ENCODE measurements around the gene PRTN3. TPM values are rescaled to one million over a fixed set of nuclear protein-coding genes. Genes with fewer than 3 reads are reported as not detected.

PRTN3 gene
- total RNA-seq, 1 experiment from 2014 or later, result not detected

DNA sequence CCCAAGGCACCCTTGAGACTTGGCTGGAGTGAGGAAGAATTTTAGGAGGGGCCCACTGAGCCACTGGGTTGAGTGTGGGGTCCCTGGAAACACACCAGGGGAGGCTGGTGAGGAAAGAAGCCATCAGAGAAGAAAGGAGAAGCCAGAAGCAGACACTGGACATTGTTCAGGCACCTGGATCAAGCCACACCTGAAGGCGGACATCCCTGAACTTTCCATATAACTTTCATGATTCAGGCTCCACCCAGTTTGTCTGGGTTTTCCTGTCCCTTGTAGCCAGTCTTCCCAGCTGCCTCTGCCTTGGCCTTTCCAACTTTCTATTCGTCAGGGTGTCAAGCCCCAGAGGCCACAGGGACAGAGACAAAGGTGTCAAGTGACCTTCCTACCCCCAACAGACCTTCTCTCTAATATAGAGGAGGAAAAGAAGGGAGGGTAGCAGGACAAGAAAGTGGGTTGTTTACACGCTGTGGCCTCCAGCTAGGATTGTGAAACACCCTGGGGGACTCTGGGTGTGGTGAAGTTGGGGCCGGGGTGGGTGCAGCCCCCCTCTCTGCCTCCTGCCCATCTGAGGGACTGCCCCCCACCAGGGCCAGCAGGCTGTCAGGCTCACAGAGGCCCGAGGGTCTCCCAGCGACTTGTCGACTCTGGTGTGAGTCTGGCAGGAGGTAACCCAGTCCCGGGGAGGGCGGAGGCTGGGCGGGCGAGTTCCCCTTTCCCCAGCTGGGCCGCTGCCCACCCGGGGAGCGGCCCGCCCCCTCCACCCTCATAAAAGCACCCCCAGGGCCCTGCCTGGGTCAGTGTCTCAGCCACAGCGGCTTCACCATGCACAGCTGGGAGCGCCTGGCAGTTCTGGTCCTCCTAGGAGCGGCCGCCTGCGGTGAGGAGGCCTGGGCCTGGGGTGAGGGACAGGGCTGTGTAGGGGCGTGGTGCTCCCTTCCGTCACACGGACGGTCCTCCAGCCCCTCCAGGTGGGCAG, 18.4 kb downstream of the PRTN3 start, which contains the start of gene CFD:
TSS of gene CFD (plus strand) at position 797 of the 976 bp plus-strand sequence. CDS start at position 823, 26 bp downstream.
- H3K4me1 Mint-ChIP-seq (ENCODE audit: insufficient read depth, unreplicated experiment), result peaks cover 5% of the 10 kb centered on the region
- no peak within 1 kb of the TSS for H3K4me3 Mint-ChIP-seq (ENCODE audit: unreplicated experiment)
- CTCF ChIA-PET, result interaction anchor here (0.6 to 1.2 kb wide), 2 partner anchors 123 to 400 kb away, joined by 4 read pairs; no protein-coding TSS in a partner anchor
- no peaks in the 10 kb centered on the region for H3K36me3 Mint-ChIP-seq (ENCODE audit: insufficient read depth, unreplicated experiment)
- no peaks in the 10 kb centered on the region for H3K27me3 Mint-ChIP-seq (ENCODE audit: insufficient read depth, unreplicated experiment)
- TF ChIP-seq, protein P1, sequence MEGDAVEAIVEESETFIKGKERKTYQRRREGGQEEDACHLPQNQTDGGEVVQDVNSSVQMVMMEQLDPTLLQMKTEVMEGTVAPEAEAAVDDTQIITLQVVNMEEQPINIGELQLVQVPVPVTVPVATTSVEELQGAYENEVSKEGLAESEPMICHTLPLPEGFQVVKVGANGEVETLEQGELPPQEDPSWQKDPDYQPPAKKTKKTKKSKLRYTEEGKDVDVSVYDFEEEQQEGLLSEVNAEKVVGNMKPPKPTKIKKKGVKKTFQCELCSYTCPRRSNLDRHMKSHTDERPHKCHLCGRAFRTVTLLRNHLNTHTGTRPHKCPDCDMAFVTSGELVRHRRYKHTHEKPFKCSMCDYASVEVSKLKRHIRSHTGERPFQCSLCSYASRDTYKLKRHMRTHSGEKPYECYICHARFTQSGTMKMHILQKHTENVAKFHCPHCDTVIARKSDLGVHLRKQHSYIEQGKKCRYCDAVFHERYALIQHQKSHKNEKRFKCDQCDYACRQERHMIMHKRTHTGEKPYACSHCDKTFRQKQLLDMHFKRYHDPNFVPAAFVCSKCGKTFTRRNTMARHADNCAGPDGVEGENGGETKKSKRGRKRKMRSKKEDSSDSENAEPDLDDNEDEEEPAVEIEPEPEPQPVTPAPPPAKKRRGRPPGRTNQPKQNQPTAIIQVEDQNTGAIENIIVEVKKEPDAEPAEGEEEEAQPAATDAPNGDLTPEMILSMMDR (IDR thresholded peaks at IDR 0.05; ENCODE audit: unreplicated experiment), result no peak
- no peak for DNase-seq (ENCODE audit: unreplicated experiment)
- no peak within 1 kb of the TSS for H3K27ac Mint-ChIP-seq (ENCODE audit: low read depth, unreplicated experiment)
- POLR2A ChIA-PET, result interaction anchor here (0.6 to 1.4 kb wide), 2 partner anchors 23 to 183 kb away, joined by 3 read pairs; partner anchors contain the start of gene FSTL3
- no peaks in the 10 kb centered on the region for H3K9me3 Mint-ChIP-seq (ENCODE audit: unreplicated experiment)
- BruUV-seq (replicated peaks), result no TSS peak
- intact Hi-C loops (cut with micrococcal nuclease), result loop anchor here (10.0 kb wide), 1 partner anchor 126 kb away; the partner anchor contains the start of gene WDR18

GRCh38 chr19:861141-861755, 20.4 kb downstream of the PRTN3 start:
- H3K27ac Mint-ChIP-seq (ENCODE audit: low read depth, unreplicated experiment), result no peak overlapping the region
- TF ChIP-seq, protein P1 (IDR thresholded peaks at IDR 0.05; ENCODE audit: unreplicated experiment), result no peak
- H3K36me3 Mint-ChIP-seq (ENCODE audit: insufficient read depth, unreplicated experiment), result no peaks in the 10 kb centered on the region
- H3K4me1 Mint-ChIP-seq (ENCODE audit: insufficient read depth, unreplicated experiment), result peaks cover 5% of the 10 kb centered on the region
- POLR2A ChIA-PET, result no interaction called here
- CTCF ChIA-PET, result interaction anchor here (0.6 kb wide), 1 partner anchor 78 kb away, joined by 4 read pairs; no protein-coding TSS in a partner anchor
- no TSS peak for BruUV-seq (replicated peaks)
- H3K9me3 Mint-ChIP-seq (ENCODE audit: unreplicated experiment), result no peaks in the 10 kb centered on the region
- DNase-seq (ENCODE audit: unreplicated experiment), result no peak
- no peak overlapping the region for H3K4me3 Mint-ChIP-seq (ENCODE audit: unreplicated experiment)
- intact Hi-C loops (cut with micrococcal nuclease), result no loop called here
- no peaks in the 10 kb centered on the region for H3K27me3 Mint-ChIP-seq (ENCODE audit: insufficient read depth, unreplicated experiment)

DNA sequence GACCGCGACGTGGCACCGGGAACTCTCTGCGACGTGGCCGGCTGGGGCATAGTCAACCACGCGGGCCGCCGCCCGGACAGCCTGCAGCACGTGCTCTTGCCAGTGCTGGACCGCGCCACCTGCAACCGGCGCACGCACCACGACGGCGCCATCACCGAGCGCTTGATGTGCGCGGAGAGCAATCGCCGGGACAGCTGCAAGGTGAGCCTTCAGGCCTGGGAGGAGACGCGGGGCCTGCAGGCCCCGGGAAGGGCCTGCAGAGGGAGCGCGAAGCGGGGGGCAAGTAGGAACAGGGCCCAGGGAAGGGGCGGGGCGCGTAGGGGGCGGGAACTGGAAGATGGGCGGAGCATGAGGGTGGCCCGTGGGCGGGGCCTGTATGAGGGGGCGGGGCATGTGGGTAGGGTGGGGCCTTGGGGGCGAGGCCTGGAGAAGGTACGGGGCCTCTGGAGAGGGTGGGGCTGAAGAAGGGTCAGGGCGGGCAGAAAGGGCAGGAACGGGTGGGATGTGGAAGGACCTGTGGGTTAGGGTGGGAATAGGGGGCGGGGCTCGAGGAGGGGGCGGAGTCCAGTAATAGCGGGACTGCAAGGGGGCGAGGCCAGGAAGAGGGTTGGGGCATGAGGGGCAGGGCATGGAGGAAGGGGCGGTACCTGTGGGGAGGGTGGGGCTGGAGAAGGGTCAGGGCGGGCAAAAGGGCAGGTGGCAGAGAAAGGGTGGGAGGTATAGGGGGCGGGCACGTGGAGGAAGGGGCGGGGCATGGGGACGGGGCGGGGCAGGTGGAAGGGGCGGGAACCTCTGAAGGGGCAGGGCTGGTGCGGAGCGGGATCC, 21.2 kb downstream of the PRTN3 start:
- Mint-ChIP-seq H3K36me3 (ENCODE audit: insufficient read depth, unreplicated experiment) (peaks cover under 1% of the 10 kb centered on the region), H3K27me3 (ENCODE audit: insufficient read depth, unreplicated experiment) (no peaks in the 10 kb centered on the region), H3K27ac (ENCODE audit: low read depth, unreplicated experiment) (no peak overlapping the region), H3K4me1 (ENCODE audit: insufficient read depth, unreplicated experiment) (peaks cover 5% of the 10 kb centered on the region), H3K9me3 (ENCODE audit: unreplicated experiment) (no peaks in the 10 kb centered on the region), H3K4me3 (ENCODE audit: unreplicated experiment) (no peak overlapping the region)
- intact Hi-C loops (cut with micrococcal nuclease), result no loop called here
- TF ChIP-seq, protein P1 (IDR thresholded peaks at IDR 0.05; ENCODE audit: unreplicated experiment), result no peak
- peak; percentile 57 for DNase-seq (ENCODE audit: unreplicated experiment)
- ChIA-PET POLR2A (no interaction called here), CTCF (interaction anchor here (0.6 kb wide), 1 partner anchor 79 kb away, joined by 4 read pairs; no protein-coding TSS in a partner anchor)
- no TSS peak for BruUV-seq (replicated peaks)
